SJSA1 (cell line): Measurements from ENCODE around the gene ANXA6. TPM values are rescaled to one million over a fixed set of nuclear protein-coding genes. Genes with fewer than 3 reads are reported as not detected.

Experiments used
- DNase-seq, 2 experiments: peaks; one replicate each; pipeline ENCODE4 v3.0.0-alpha.2; 2015 to 2020; ENCODE audit warnings: low spot score in 2 of 2, low read depth in 1 of 2
- H3K27ac ChIP-seq: fragments of 250-450 bp; sonication (Bioruptor Pico); 2 replicates; pipeline ENCODE4 v1.5.1; 2020; ENCODE audit warnings: mild to moderate bottlenecking, moderate library complexity
- H3K27me3 ChIP-seq: fragments of 250-450 bp; sonication (Bioruptor Pico); replicated peaks from 2 replicates; pipeline ENCODE4 v1.5.1; 2020; ENCODE audit warnings: mild to moderate bottlenecking, moderate library complexity
- H3K36me3 ChIP-seq: fragments of 250-450 bp; sonication (Bioruptor Pico); 2 replicates; pipeline ENCODE4 v1.5.1; 2020; ENCODE audit warnings: mild to moderate bottlenecking
- H3K4me1 ChIP-seq: fragments of 250-450 bp; sonication (Bioruptor Pico); replicated peaks from 2 replicates; pipeline ENCODE4 v1.6.1; 2021; ENCODE audit warnings: mild to moderate bottlenecking
- H3K4me3 ChIP-seq: fragments of 250-450 bp; sonication (Bioruptor Pico); 2 replicates; pipeline ENCODE4 v1.5.1; 2020; ENCODE audit warnings: mild to moderate bottlenecking
- H3K9me3 ChIP-seq: fragments of 250-450 bp; sonication (Bioruptor Pico); replicated peaks from 2 replicates; pipeline ENCODE4 v1.5.1; 2020; ENCODE audit warnings: mild to moderate bottlenecking
- total RNA-seq: library from RNA; depleted of rRNA; stranded (reverse); fragments of >200 nt; shearing (Covaris generic); gene quantifications from 2 replicates; pipeline ENCODE4 v1.2.3, GENCODE V29; 2014

The ANXA6 gene
- total RNA-seq, 1 experiment from 2014 or later, result 616 TPM

GRCh38 chr5:151080613-151081430, 76.8 kb downstream of the ANXA6 start, which contains the start of gene TNIP1:
TNIP1 (minus strand) TSS chr5:151081034; CDS start chr5:151065095, 15,939 bp downstream.
- H3K9me3 ChIP-seq, result no peaks in the 10 kb centered on the region
- no peaks in the 10 kb centered on the region for H3K27me3 ChIP-seq
- H3K27ac ChIP-seq, result peak within 1 kb of the TSS; percentile 98
- DNase-seq, result peak; percentile 99 to 100
- H3K36me3 ChIP-seq, result peaks cover 53% of the 10 kb centered on the region
- H3K4me1 ChIP-seq, result peaks cover 84% of the 10 kb centered on the region
- peak within 1 kb of the TSS; percentile 87 for H3K4me3 ChIP-seq

GRCh38 chr5:151079838-151080612, 77.6 kb downstream of the ANXA6 start:
- peak overlapping the region; percentile 98 for H3K27ac ChIP-seq
- no peaks in the 10 kb centered on the region for H3K27me3 ChIP-seq
- H3K4me1 ChIP-seq, result peaks cover 84% of the 10 kb centered on the region
- peak; percentile 93 to 96 for DNase-seq
- H3K36me3 ChIP-seq, result peaks cover 57% of the 10 kb centered on the region
- no peaks in the 10 kb centered on the region for H3K9me3 ChIP-seq
- H3K4me3 ChIP-seq, result peak overlapping the region; percentile 87

- H3K27ac ChIP-seq, result peak overlapping the region; percentile 98
- DNase-seq, result peak in 1 of 2 experiments; percentile 56
These were observed 78.9 kb downstream of the ANXA6 start for GRCh38 chr5:151078490-151079262.

GRCh38 chr5:151077967-151078366, 79.6 kb downstream of the ANXA6 start:
- Histone ChIP-seq H3K4me1 (peaks cover 75% of the 10 kb centered on the region), H3K36me3 (peaks cover 72% of the 10 kb centered on the region), H3K27me3 (no peaks in the 10 kb centered on the region), H3K9me3 (no peaks in the 10 kb centered on the region), H3K27ac (peak overlapping the region; percentile 98), H3K4me3 (no peak overlapping the region)
- DNase-seq, result no peak

More at GRCh38 chr5:151078490-151079262, 78.9 kb downstream of the ANXA6 start:
- peaks cover 79% of the 10 kb centered on the region for H3K4me1 ChIP-seq
- H3K36me3 ChIP-seq, result peaks cover 64% of the 10 kb centered on the region
- H3K9me3 ChIP-seq, result no peaks in the 10 kb centered on the region
- H3K4me3 ChIP-seq, result peak overlapping the region; percentile 87
- no peaks in the 10 kb centered on the region for H3K27me3 ChIP-seq

GRCh38 chr5:151077419-151077818, 80.2 kb downstream of the ANXA6 start:
- Histone ChIP-seq H3K36me3 (peaks cover 73% of the 10 kb centered on the region), H3K27ac (no peak overlapping the region), H3K9me3 (no peaks in the 10 kb centered on the region), H3K27me3 (no peaks in the 10 kb centered on the region), H3K4me3 (no peak overlapping the region), H3K4me1 (peaks cover 75% of the 10 kb centered on the region)
- no peak for DNase-seq

- H3K27ac ChIP-seq, result peak overlapping the region; percentile 61
- H3K27me3 ChIP-seq, result no peaks in the 10 kb centered on the region
- no peak overlapping the region for H3K4me3 ChIP-seq
- H3K4me1 ChIP-seq, result peaks cover 75% of the 10 kb centered on the region
- peaks cover 80% of the 10 kb centered on the region for H3K36me3 ChIP-seq
- H3K9me3 ChIP-seq, result no peaks in the 10 kb centered on the region
- no peak for DNase-seq
These were observed 81.0 kb downstream of the ANXA6 start for GRCh38 chr5:151076616-151077015.

GRCh38 chr5:151075698-151076331, 81.8 kb downstream of the ANXA6 start:
- Histone ChIP-seq H3K4me3 (no peak overlapping the region), H3K9me3 (no peaks in the 10 kb centered on the region), H3K27me3 (no peaks in the 10 kb centered on the region), H3K27ac (peak overlapping the region; percentile 61), H3K36me3 (peaks cover 88% of the 10 kb centered on the region), H3K4me1 (peaks cover 80% of the 10 kb centered on the region)
- DNase-seq, result peak in 1 of 2 experiments; percentile 63

GRCh38 chr5:151074557-151074956, 83.0 kb downstream of the ANXA6 start:
- H3K4me1 ChIP-seq, result peaks cover 91% of the 10 kb centered on the region
- peaks cover 93% of the 10 kb centered on the region for H3K36me3 ChIP-seq
- no peaks in the 10 kb centered on the region for H3K9me3 ChIP-seq
- H3K27me3 ChIP-seq, result no peaks in the 10 kb centered on the region
- H3K4me3 ChIP-seq, result no peak overlapping the region
- DNase-seq, result no peak
- H3K27ac ChIP-seq, result 0 out of 2 replicates have a peak overlapping the region, but pooled peaks have one; percentile 26

- peak overlapping the region; percentile 87 for H3K27ac ChIP-seq
These were observed 84.3 kb downstream of the ANXA6 start for GRCh38 chr5:151073280-151073679.

GRCh38 chr5:151072630-151073025, 85.0 kb downstream of the ANXA6 start:
- H3K36me3 ChIP-seq, result peaks cover 93% of the 10 kb centered on the region
- no peak overlapping the region for H3K4me3 ChIP-seq
- no peaks in the 10 kb centered on the region for H3K9me3 ChIP-seq
- peaks cover 91% of the 10 kb centered on the region for H3K4me1 ChIP-seq
- H3K27me3 ChIP-seq, result no peaks in the 10 kb centered on the region
- peak; percentile 90 to 95 for DNase-seq
- H3K27ac ChIP-seq, result peak overlapping the region; percentile 87

More at GRCh38 chr5:151073280-151073679, 84.3 kb downstream of the ANXA6 start:
- peaks cover 93% of the 10 kb centered on the region for H3K36me3 ChIP-seq
- H3K4me3 ChIP-seq, result no peak overlapping the region
- H3K4me1 ChIP-seq, result peaks cover 91% of the 10 kb centered on the region
- DNase-seq, result no peak
- no peaks in the 10 kb centered on the region for H3K9me3 ChIP-seq
- no peaks in the 10 kb centered on the region for H3K27me3 ChIP-seq

- no peak for DNase-seq
- peaks cover 90% of the 10 kb centered on the region for H3K4me1 ChIP-seq
- H3K27me3 ChIP-seq, result no peaks in the 10 kb centered on the region
- H3K27ac ChIP-seq, result peak overlapping the region; percentile 87
- H3K9me3 ChIP-seq, result no peaks in the 10 kb centered on the region
- H3K36me3 ChIP-seq, result peaks cover 93% of the 10 kb centered on the region
- H3K4me3 ChIP-seq, result no peak overlapping the region
These were observed 85.5 kb downstream of the ANXA6 start for GRCh38 chr5:151071848-151072629.

- no peak for DNase-seq
- peaks cover 80% of the 10 kb centered on the region for H3K4me1 ChIP-seq
- no peak overlapping the region for H3K4me3 ChIP-seq
- H3K27me3 ChIP-seq, result no peaks in the 10 kb centered on the region
- peaks cover 93% of the 10 kb centered on the region for H3K36me3 ChIP-seq
- H3K27ac ChIP-seq, result peak overlapping the region; percentile 87
- no peaks in the 10 kb centered on the region for H3K9me3 ChIP-seq
These were observed 86.6 kb downstream of the ANXA6 start for GRCh38 chr5:151071021-151071420.
